ENCODE results near the gene CRB3.

Gene CRB3

GRCh38 chr19:6424195-6424938 is 39.7 kb upstream of the CRB3 start, which contains the start of gene KHSRP:
Gene KHSRP (minus strand): TSS chr19:6424811. CDS start chr19:6424701, 110 bp downstream.
- TF ChIP-seq FOXP2 (optimal IDR thresholded peaks at IDR 0.05; ENCODE audit: borderline replicate concordance, extremely low read depth, extremely low read length, insufficient read depth) = no peak
- peak; percentile 65; the same call in 1 of the 2 replicates for TF ChIP-seq POLR2AphosphoS5 (IDR thresholded peaks at IDR 0.05; ENCODE audit: low read depth, low read length)

DNA sequence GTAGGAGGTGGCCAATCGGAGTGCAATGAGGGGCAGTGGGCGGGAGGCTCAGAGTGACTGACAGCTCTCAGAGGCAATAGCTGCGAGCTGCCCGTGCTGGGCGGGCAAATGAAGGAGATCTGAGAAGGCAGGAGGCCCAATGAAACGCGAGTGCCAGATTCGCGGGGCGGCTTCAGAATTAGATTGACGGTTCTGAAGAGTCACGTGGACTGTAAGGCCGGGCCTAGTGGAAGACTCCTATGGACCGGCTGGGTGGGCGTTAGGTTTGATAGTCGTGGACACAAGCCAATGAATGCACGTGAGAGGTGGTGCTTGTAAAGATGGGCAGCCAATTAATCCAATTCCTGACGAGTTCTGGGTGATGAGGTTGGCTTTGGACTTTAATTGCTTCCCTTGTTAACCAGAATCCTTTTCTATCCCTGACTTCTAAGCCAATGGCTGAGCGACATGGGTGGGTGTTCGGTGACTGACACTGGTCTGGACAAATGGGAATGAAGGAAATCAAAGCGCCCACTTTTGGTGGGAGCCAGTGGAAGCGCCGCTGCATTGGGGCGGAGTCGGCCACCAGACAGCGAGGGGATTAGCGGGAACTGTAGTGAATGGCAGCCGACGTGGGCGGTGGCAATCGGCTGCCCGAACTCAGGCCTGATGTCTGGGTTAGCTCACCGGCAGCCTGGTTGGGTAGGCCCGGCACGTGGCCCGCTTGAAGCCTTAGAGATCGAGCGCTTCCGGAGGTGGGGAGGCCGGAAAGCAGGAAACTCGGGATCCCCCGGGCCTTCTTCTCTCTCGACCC is 38.9 kb upstream of the CRB3 start:
- TF ChIP-seq FOXP2 (optimal IDR thresholded peaks at IDR 0.05; ENCODE audit: borderline replicate concordance, extremely low read depth, extremely low read length, insufficient read depth) = peak; percentile 41
- no peak for TF ChIP-seq SIN3A (IDR thresholded peaks at IDR 0.05; ENCODE audit: borderline replicate concordance, insufficient read depth, low read length)
- TF ChIP-seq, protein P1, sequence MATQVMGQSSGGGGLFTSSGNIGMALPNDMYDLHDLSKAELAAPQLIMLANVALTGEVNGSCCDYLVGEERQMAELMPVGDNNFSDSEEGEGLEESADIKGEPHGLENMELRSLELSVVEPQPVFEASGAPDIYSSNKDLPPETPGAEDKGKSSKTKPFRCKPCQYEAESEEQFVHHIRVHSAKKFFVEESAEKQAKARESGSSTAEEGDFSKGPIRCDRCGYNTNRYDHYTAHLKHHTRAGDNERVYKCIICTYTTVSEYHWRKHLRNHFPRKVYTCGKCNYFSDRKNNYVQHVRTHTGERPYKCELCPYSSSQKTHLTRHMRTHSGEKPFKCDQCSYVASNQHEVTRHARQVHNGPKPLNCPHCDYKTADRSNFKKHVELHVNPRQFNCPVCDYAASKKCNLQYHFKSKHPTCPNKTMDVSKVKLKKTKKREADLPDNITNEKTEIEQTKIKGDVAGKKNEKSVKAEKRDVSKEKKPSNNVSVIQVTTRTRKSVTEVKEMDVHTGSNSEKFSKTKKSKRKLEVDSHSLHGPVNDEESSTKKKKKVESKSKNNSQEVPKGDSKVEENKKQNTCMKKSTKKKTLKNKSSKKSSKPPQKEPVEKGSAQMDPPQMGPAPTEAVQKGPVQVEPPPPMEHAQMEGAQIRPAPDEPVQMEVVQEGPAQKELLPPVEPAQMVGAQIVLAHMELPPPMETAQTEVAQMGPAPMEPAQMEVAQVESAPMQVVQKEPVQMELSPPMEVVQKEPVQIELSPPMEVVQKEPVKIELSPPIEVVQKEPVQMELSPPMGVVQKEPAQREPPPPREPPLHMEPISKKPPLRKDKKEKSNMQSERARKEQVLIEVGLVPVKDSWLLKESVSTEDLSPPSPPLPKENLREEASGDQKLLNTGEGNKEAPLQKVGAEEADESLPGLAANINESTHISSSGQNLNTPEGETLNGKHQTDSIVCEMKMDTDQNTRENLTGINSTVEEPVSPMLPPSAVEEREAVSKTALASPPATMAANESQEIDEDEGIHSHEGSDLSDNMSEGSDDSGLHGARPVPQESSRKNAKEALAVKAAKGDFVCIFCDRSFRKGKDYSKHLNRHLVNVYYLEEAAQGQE (IDR thresholded peaks at IDR 0.05; ENCODE audit: insufficient read depth in 1 of 2, low read depth in 2 of 2, low read length in 2 of 2) = no peak
- no peak for TF ChIP-seq TAF1 (IDR thresholded peaks at IDR 0.05; ENCODE audit: borderline replicate concordance, insufficient read depth, low read length)

DNA sequence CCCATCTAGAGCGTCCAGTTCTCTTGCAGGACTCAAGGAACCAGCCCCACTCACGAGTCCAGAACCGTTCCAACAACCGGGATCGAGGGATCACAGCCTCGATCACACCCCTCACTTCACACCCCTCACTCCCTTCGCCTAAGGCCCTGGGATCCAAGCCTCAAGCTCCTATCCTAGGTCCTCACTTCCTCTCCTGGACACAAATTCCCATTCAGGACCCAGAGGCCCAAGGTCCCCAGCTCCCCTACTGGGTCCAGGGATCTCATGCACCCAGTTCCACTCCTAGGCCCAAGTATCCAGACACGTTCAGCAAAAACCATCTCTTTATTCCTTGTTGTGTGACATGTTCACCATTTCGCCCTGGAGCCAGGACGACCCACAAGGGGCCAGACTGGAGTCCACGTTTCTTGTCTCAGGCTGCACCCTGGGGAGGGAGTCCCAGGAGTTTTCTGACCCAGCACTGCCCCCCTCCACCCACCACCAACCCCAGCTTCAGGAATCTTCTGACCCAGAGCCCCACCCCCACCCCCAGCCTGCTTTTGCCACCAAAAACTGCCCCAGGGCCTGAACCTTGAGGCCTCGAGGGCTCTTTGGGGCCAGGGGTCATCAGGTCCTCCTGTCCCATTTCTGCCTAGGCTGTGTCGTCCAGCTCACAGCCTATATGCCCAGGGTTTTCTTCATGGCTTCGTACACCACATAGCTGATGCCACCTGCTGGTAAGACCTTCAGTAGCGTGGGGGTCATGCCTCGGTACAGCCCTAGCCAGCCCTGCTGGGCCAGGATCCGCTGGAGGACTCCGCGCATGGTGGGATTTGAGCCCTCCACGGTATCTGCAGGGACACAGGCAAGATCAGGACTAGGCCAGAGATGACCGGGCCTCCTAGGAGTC is 38.1 kb upstream of the CRB3 start:
- TF ChIP-seq POLR2AphosphoS5 (IDR thresholded peaks at IDR 0.05; ENCODE audit: low read depth, low read length) (no peak), FOXP2 (optimal IDR thresholded peaks at IDR 0.05; ENCODE audit: borderline replicate concordance, extremely low read depth, extremely low read length, insufficient read depth) (no peak), TAF1 (IDR thresholded peaks at IDR 0.05; ENCODE audit: borderline replicate concordance, insufficient read depth, low read length) (no peak), SIN3A (IDR thresholded peaks at IDR 0.05; ENCODE audit: borderline replicate concordance, insufficient read depth, low read length) (no peak)
- TF ChIP-seq, protein P1 (IDR thresholded peaks at IDR 0.05; ENCODE audit: insufficient read depth in 1 of 2, low read depth in 2 of 2, low read length in 2 of 2) = no peak

GRCh38 chr19:6427131-6427530 is 36.9 kb upstream of the CRB3 start:
- no peak for TF ChIP-seq FOXP2 (optimal IDR thresholded peaks at IDR 0.05; ENCODE audit: borderline replicate concordance, extremely low read depth, extremely low read length, insufficient read depth)
- TF ChIP-seq, protein P1 (IDR thresholded peaks at IDR 0.05; ENCODE audit: insufficient read depth in 1 of 2, low read depth in 2 of 2, low read length in 2 of 2) = no peak
- TF ChIP-seq SIN3A (IDR thresholded peaks at IDR 0.05; ENCODE audit: borderline replicate concordance, insufficient read depth, low read length) = no peak
- TF ChIP-seq TAF1 (IDR thresholded peaks at IDR 0.05; ENCODE audit: borderline replicate concordance, insufficient read depth, low read length) = no peak
- TF ChIP-seq POLR2AphosphoS5 (IDR thresholded peaks at IDR 0.05; ENCODE audit: low read depth, low read length) = no peak
